Upper lobe of left lung (tissue), 4 donors: Measurements from ENCODE around the gene MEMO1.

ENCODE experiments used
- EP300 ChIP-seq, 4 donors: sonication (generic); formaldehyde crosslinking; IDR thresholded peaks; one replicate each; pipeline ENCODE4 v1.5.1; 2017; ENCODE audit warnings: antibody characterized with exemption in 4 of 4, control low read depth in 2 of 4
- POLR2A ChIP-seq, 4 donors: fragments of 450-650 bp; IDR thresholded peaks; one replicate each; pipeline ENCODE4 v1.5.1; 2016 to 2017; ENCODE audit warnings: antibody characterized with exemption in 4 of 4, mild to moderate bottlenecking in 2 of 4
- POLR2AphosphoS5 ChIP-seq, 2 donors: sonication (generic); formaldehyde crosslinking; IDR thresholded peaks; one replicate each; pipeline ENCODE4 v1.5.1; 2017; ENCODE audit warnings: antibody characterized with exemption in 2 of 2
- TF ChIP-seq, protein P1 (sequence below), 6 experiments: fragments of 450-650 bp in 4 of 6; fragments of 200-600 bp in 2 of 6; sonication (generic) in 2 of 6; IDR thresholded peaks; one replicate each; pipeline ENCODE4 v1.5.1; 2016 to 2019; ENCODE audit warnings: antibody characterized with exemption in 6 of 6

DNA sequence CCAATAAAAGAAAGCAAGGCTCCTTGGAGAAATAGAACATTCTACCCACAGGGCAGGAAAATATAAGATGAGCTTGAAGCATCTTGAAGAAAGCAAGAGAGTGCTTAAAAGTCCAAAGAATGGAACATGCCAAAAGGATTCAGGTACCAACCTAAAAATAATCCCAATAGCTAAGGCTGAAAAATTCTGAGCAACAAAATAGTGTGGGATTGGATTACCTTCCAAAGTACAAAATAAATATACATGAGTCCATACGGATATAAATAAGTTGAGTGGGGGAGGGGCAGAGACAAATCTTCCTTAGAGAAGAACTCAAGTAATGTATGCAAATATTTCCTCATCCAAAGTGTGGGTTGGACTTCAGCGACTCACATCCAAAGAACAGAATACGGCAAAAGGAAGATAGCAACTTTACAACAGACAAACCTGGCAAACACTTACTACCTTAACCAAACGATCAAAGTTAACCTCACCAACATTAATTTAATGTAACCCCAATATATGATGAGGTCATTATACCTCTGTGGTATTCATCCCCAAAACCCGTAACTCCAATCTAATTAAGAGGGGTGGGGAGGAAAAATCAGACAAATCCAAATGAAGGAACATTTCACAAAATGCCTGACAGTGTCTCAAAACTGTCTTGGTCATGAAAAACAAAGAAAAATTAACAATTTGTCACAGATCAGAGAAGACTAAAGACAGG lies 26.9 kb downstream of the MEMO1 start:
- TF ChIP-seq, protein P1, sequence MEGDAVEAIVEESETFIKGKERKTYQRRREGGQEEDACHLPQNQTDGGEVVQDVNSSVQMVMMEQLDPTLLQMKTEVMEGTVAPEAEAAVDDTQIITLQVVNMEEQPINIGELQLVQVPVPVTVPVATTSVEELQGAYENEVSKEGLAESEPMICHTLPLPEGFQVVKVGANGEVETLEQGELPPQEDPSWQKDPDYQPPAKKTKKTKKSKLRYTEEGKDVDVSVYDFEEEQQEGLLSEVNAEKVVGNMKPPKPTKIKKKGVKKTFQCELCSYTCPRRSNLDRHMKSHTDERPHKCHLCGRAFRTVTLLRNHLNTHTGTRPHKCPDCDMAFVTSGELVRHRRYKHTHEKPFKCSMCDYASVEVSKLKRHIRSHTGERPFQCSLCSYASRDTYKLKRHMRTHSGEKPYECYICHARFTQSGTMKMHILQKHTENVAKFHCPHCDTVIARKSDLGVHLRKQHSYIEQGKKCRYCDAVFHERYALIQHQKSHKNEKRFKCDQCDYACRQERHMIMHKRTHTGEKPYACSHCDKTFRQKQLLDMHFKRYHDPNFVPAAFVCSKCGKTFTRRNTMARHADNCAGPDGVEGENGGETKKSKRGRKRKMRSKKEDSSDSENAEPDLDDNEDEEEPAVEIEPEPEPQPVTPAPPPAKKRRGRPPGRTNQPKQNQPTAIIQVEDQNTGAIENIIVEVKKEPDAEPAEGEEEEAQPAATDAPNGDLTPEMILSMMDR (IDR thresholded peaks at IDR 0.05): no peak
- TF ChIP-seq POLR2A (IDR thresholded peaks at IDR 0.05): no peak
- TF ChIP-seq POLR2AphosphoS5 (IDR thresholded peaks at IDR 0.05): no peak
- TF ChIP-seq EP300 (IDR thresholded peaks at IDR 0.05): no peak
